H1 (cell line): Measurements from ENCODE around the gene RAB24. TPM values are rescaled to one million over a fixed set of nuclear protein-coding genes. Genes with fewer than 3 reads are reported as not detected.
A peak's percentile ranks its signal among the peaks of the same experiment; 100 is the strongest.

Experiments used
- CTCF ChIA-PET: fragments of 300-600 bp; sonication (Branson Sonifier 250); formaldehyde crosslinking; loops from one replicate; lab custom pipeline; 2021; ENCODE audit not compliant: partially characterized antibody; lab: Charles Lee
- POLR2A ChIA-PET: fragments of 300-600 bp; sonication (Branson Sonifier 250); formaldehyde crosslinking; loops from one replicate; lab custom pipeline; 2021; ENCODE audit warnings: inconsistent platforms; ENCODE audit not compliant: partially characterized antibody; lab: Charles Lee
- DNase-seq, 2 experiments: peaks; one replicate each; pipeline versions ENCODE4 v3.0.0 to v3.0.0-alpha.2; 2010 to 2022; ENCODE audit warnings: low spot score in 2 of 2, low read depth in 1 of 2, mixed read lengths in 1 of 2
- FAIRE-seq: peaks from 2 replicates; lab custom pipeline; 2011; peaks lifted over from hg19 to GRCh38; lab: Jason Lieb, UNC
- H2AFZ ChIP-seq: 2 replicates; pipeline ENCODE4 v1.8.1; 2012; ENCODE audit warnings: low read length, inconsistent platforms
- H2AK5ac ChIP-seq: 2 replicates; pipeline ENCODE4 v1.6.1; 2013; ENCODE audit warnings: low read depth, low read length
- H2BK120ac ChIP-seq: replicated peaks from 2 replicates; pipeline ENCODE3; 2013; ENCODE audit warnings: low read depth, low read length, inconsistent platforms
- H2BK12ac ChIP-seq: 2 replicates; pipeline ENCODE4 v1.6.1; 2013; ENCODE audit warnings: low read depth, low read length
- H2BK15ac ChIP-seq: 2 replicates; pipeline ENCODE4 v1.6.1; 2013; ENCODE audit warnings: low read length
- H2BK20ac ChIP-seq: 2 replicates; pipeline ENCODE4 v1.6.1; 2013; ENCODE audit warnings: low read length
- H2BK5ac ChIP-seq: 2 replicates; pipeline ENCODE4 v1.6.1; 2013; ENCODE audit warnings: low read depth, low read length
- H3K14ac ChIP-seq: 2 replicates; pipeline ENCODE4 v1.6.1; 2013; ENCODE audit warnings: inconsistent platforms; ENCODE audit not compliant: insufficient read length
- H3K18ac ChIP-seq: 2 replicates; pipeline ENCODE4 v1.6.1; 2013; ENCODE audit warnings: low read length; ENCODE audit errors: extremely low read depth
- H3K23ac ChIP-seq: 2 replicates; pipeline ENCODE4 v1.6.1; 2013; ENCODE audit warnings: inconsistent platforms; ENCODE audit not compliant: insufficient read length
- H3K23me2 ChIP-seq: 2 replicates; pipeline ENCODE4 v1.6.1; 2013; ENCODE audit warnings: low read depth, low read length
- H3K27ac ChIP-seq: 2 replicates; pipeline ENCODE4 v1.6.1; 2011; ENCODE audit warnings: low read depth, low read length, inconsistent platforms
- H3K27me3 ChIP-seq, 4 experiments: replicated peaks in 1 of 4; 1 replicate in 1 of 4; 2 replicates in 3 of 4; pipeline versions ENCODE4 v1.6.1 to v1.8.1; 2011 to 2013; ENCODE audit warnings: low read length in 3 of 4, mild to moderate bottlenecking in 3 of 4, inconsistent platforms in 2 of 4, mixed read lengths in 2 of 4, moderate library complexity in 1 of 4; ENCODE audit not compliant: control insufficient read depth in 3 of 4, insufficient read depth in 3 of 4; ENCODE audit errors: extremely low read depth in 1 of 4
- H3K36me3 ChIP-seq, 4 experiments: 2 replicates each; pipeline versions ENCODE4 v1.6.1 to v1.8.1; 2011 to 2013; ENCODE audit warnings: mild to moderate bottlenecking in 4 of 4, low read length in 3 of 4, moderate library complexity in 2 of 4, control low read depth in 1 of 4, inconsistent platforms in 1 of 4; ENCODE audit not compliant: insufficient read depth in 4 of 4, control insufficient read depth in 2 of 4
- H3K4ac ChIP-seq: replicated peaks from 2 replicates; pipeline ENCODE3; 2013; ENCODE audit warnings: low read length, low read depth, mixed read lengths, inconsistent platforms; ENCODE audit not compliant: insufficient read length
- H3K4me1 ChIP-seq, 4 experiments: replicated peaks in 1 of 4; 1 replicate in 1 of 4; 2 replicates in 3 of 4; pipeline versions ENCODE4 v1.6.1 to v1.8.1; 2011 to 2013; ENCODE audit warnings: low read length in 3 of 4, inconsistent platforms in 2 of 4, mixed read lengths in 1 of 4; ENCODE audit not compliant: insufficient read depth in 4 of 4, control insufficient read depth in 3 of 4
- H3K4me2 ChIP-seq, 2 experiments: 2 replicates each; pipeline versions ENCODE4 v1.6.1 to v1.8.1; 2011 to 2013; ENCODE audit warnings: low read depth in 2 of 2, low read length in 2 of 2, control low read depth in 1 of 2, inconsistent platforms in 1 of 2, mild to moderate bottlenecking in 1 of 2; ENCODE audit not compliant: insufficient read depth in 1 of 2
- H3K4me3 ChIP-seq, 4 experiments: fragments of 200-600, 300-600 bp in 1 of 4; sonication (generic), shearing (Covaris generic), sonication (Bioruptor Twin) in 1 of 4; 2 replicates each; pipeline versions ENCODE4 v1.5.1 to v1.8.1; 2011 to 2016; ENCODE audit warnings: low read length in 4 of 4, low read depth in 3 of 4, control low read depth in 2 of 4, inconsistent platforms in 2 of 4, mild to moderate bottlenecking in 2 of 4, mixed read lengths in 1 of 4, moderate library complexity in 1 of 4; ENCODE audit not compliant: insufficient read depth in 2 of 4; ENCODE audit errors: extremely low read depth in 1 of 4
- H3K56ac ChIP-seq: replicated peaks from 2 replicates; pipeline ENCODE3; 2013; ENCODE audit warnings: low read depth, mild to moderate bottlenecking, mixed read lengths, low read length, inconsistent platforms; ENCODE audit not compliant: insufficient read length
- H3K79me1 ChIP-seq: 2 replicates; pipeline ENCODE4 v1.6.1; 2013; ENCODE audit warnings: low read depth, low read length, control low read depth
- H3K79me2 ChIP-seq, 2 experiments: 2 replicates each; pipeline versions ENCODE4 v1.6.1 to v1.8.1; 2012 to 2013; ENCODE audit warnings: low read length in 2 of 2, mild to moderate bottlenecking in 2 of 2, inconsistent platforms in 1 of 2; ENCODE audit not compliant: insufficient read depth in 2 of 2, control insufficient read depth in 1 of 2
- H3K9ac ChIP-seq, 4 experiments: replicated peaks in 1 of 4; 1 replicate in 1 of 4; 2 replicates in 3 of 4; pipeline versions ENCODE4 v1.6.1 to v1.8.1; 2011 to 2013; ENCODE audit warnings: low read depth in 3 of 4, low read length in 3 of 4, control low read depth in 2 of 4, mild to moderate bottlenecking in 2 of 4, moderate library complexity in 2 of 4, inconsistent platforms in 1 of 4; ENCODE audit errors: extremely low read depth in 1 of 4
- H3K9me3 ChIP-seq, 2 experiments: 2 replicates each; pipeline versions ENCODE4 v1.6.1 to v1.8.1; 2012 to 2013; ENCODE audit warnings: mild to moderate bottlenecking in 2 of 2, moderate library complexity in 2 of 2, control low read depth in 1 of 2, inconsistent platforms in 1 of 2, low read depth in 1 of 2, low read length in 1 of 2, mixed read lengths in 1 of 2; ENCODE audit not compliant: insufficient read depth in 2 of 2
- H4K20me1 ChIP-seq, 2 experiments: replicated peaks in 1 of 2; 2 replicates each; pipeline versions ENCODE3 to v1.8.1; 2011 to 2013; ENCODE audit warnings: inconsistent platforms in 2 of 2, low read length in 2 of 2, mild to moderate bottlenecking in 1 of 2; ENCODE audit not compliant: insufficient read depth in 2 of 2, control insufficient read depth in 1 of 2
- H4K5ac ChIP-seq: 2 replicates; pipeline ENCODE4 v1.6.1; 2013; ENCODE audit warnings: low read length, low read depth, mixed read lengths, inconsistent platforms; ENCODE audit not compliant: insufficient read length
- H4K8ac ChIP-seq: 2 replicates; pipeline ENCODE4 v1.8.0; 2013; ENCODE audit warnings: mild to moderate bottlenecking, moderate library complexity, low read length, inconsistent platforms; ENCODE audit not compliant: insufficient read depth; ENCODE audit errors: extremely low read depth
- H4K91ac ChIP-seq: replicated peaks from 2 replicates; pipeline ENCODE3; 2013; ENCODE audit warnings: low read length, mixed read lengths, inconsistent platforms; ENCODE audit not compliant: insufficient read length
- CTCF ChIP-seq, 3 experiments: IDR thresholded peaks; 1 replicate in 2 of 3; 2 replicates in 1 of 3; pipeline versions ENCODE4 v1.5.1 to v1.6.1; 2011; ENCODE audit warnings: low read length in 3 of 3, mild to moderate bottlenecking in 3 of 3, inconsistent platforms in 2 of 3, low read depth in 1 of 3, moderate library complexity in 1 of 3; ENCODE audit not compliant: insufficient read depth in 1 of 3; ENCODE audit errors: control extremely low read depth in 1 of 3
- POLR2AphosphoS5 ChIP-seq: IDR thresholded peaks from 2 replicates; pipeline ENCODE4 v1.6.1; 2011; ENCODE audit warnings: low read depth, low read length
- RAD21 ChIP-seq, 2 experiments: IDR thresholded peaks in 1 of 2; conservative IDR thresholded peaks in 1 of 2; 2 replicates each; pipeline ENCODE4 v1.6.1; 2011; ENCODE audit warnings: low read depth in 2 of 2, low read length in 2 of 2, improper control_type of control experiment in 1 of 2, inconsistent platforms in 1 of 2, mild to moderate bottlenecking in 1 of 2, moderate library complexity in 1 of 2
- SIN3A ChIP-seq, 2 experiments: IDR thresholded peaks in 1 of 2; conservative IDR thresholded peaks in 1 of 2; 2 replicates each; pipeline ENCODE4 v1.6.1; 2011 to 2012; ENCODE audit warnings: low read length in 2 of 2, improper control_type of control experiment in 1 of 2, low read depth in 1 of 2, mild to moderate bottlenecking in 1 of 2
- SRF ChIP-seq: IDR thresholded peaks from 2 replicates; pipeline ENCODE4 v1.6.1; 2011; ENCODE audit warnings: mild to moderate bottlenecking, low read depth, low read length, moderate library complexity
- SUZ12 ChIP-seq: fragments of 200-600 bp; sonication (generic); IDR thresholded peaks from 2 replicates; pipeline ENCODE4 v1.6.1; 2012; ENCODE audit warnings: mild to moderate bottlenecking, inconsistent platforms, low read length, moderate library complexity, mixed read lengths
- WGBS, 2 experiments: shearing (Covaris generic) in 1 of 2; methylation state at CpG; one replicate each; pipeline versions ENCODE4 v1.1.6 to v1.1.7; 2013 to 2015; ENCODE audit warnings: low lambda C conversion rate in 2 of 2, mixed read lengths in 2 of 2, inconsistent platforms in 1 of 2, low coverage in 1 of 2, missing lambda C conversion rate in 1 of 2; ENCODE audit not compliant: insufficient replicate concordance in 2 of 2, insufficient coverage in 1 of 2, insufficient read length in 1 of 2; ENCODE audit errors: extremely low coverage in 1 of 2, missing lambda C conversion rate in 1 of 2; 5-methylcytosine and 5-hydroxymethylcytosine counted together
- polyA plus RNA-seq, 7 experiments: library from polyadenylated mRNA; depleted of rRNA in 3 of 7; stranded (reverse) in 5 of 7; unstranded in 2 of 7; fragments of >200 nt in 5 of 7; fragments of 200-250 nt in 2 of 7; gene quantifications; 1 replicate in 5 of 7; 2 replicates in 1 of 7; 4 replicates in 1 of 7; pipeline versions ENCODE4 v1.2.1 to v1.2.3, GENCODE V29; 2011 to 2013; ENCODE audit warnings: missing spikeins in 2 of 7, mixed read lengths in 2 of 7
- total RNA-seq: library from RNA; stranded (reverse); fragmentation: NEBNext Ultra II Directional; extraction: Animal tissue kit (Norgen Biotek cat#: 25700); gene quantifications from 2 replicates; pipeline ENCODE4 v1.2.1, GENCODE V29; 2021

Gene RAB24
- total and polyA plus RNA-seq, 2 of the 8 experiments (the other 6 are each of a cell fraction or from before 2014, with no cell fraction given), result 18.8 to 33.8 TPM

GRCh38 chr5:177306674-177307543 is 3.4 kb upstream of the RAB24 start:
- POLR2A ChIA-PET, result interaction anchor here (0.9 to 12.1 kb wide), 7 partner anchors 12 to 178 kb away, joined by 3 to 111 read pairs (median 4); partner anchors contain the start of gene NSD1
- H4K8ac ChIP-seq, result no peak overlapping the region
- H3K18ac ChIP-seq, result no peak overlapping the region
- H3K23ac ChIP-seq, result no peak overlapping the region
- DNase-seq (no peak), FAIRE-seq (no peak)
- H3K9ac ChIP-seq, result no peak overlapping the region
- no peak overlapping the region for H2AFZ ChIP-seq
- H3K9me3 ChIP-seq, result no peaks in the 10 kb centered on the region
- peaks cover 3 to 19% (median 13%) of the 10 kb centered on the region in 4 experiments; a peak in 6 of 8 replicates for H3K36me3 ChIP-seq
- no peak overlapping the region for H4K91ac ChIP-seq
- no peaks in the 10 kb centered on the region for H3K27me3 ChIP-seq
- CTCF ChIA-PET, result interaction anchor here (0.7 to 16.6 kb wide), 10 partner anchors 12 to 194 kb away, joined by 3 to 251 read pairs (median 17); partner anchors contain the start of gene PRR7
- no peak overlapping the region for H3K56ac ChIP-seq
- H2BK120ac ChIP-seq, result no peak overlapping the region
- 89% methylated on average over 15 of the region's 15 CpGs; no CpG with 5 or more reads in 1 of the 2 experiments for WGBS, 2 experiments
- H3K27ac ChIP-seq, result no peak overlapping the region
- TF ChIP-seq RAD21 (IDR thresholded peaks at IDR 0.05 in 1 of 2, conservative IDR thresholded peaks at IDR 0.05 in 1 of 2; ENCODE audit: low read depth in 2 of 2, low read length in 2 of 2), result peak; percentile 31 to 55
- TF ChIP-seq CTCF (IDR thresholded peaks at IDR 0.05; ENCODE audit: control extremely low read depth in 1 of 3, insufficient read depth in 1 of 3, low read depth in 1 of 3, low read length in 3 of 3), result peak in 2 of 3 experiments; percentile 30 to 40; a peak in 3 of 4 replicates
- no peak for TF ChIP-seq SIN3A (conservative IDR thresholded peaks at IDR 0.05 in 1 of 2, IDR thresholded peaks at IDR 0.05 in 1 of 2; ENCODE audit: low read depth in 1 of 2, low read length in 2 of 2)
- no peak for TF ChIP-seq SRF
- TF ChIP-seq POLR2AphosphoS5, result no peak; the same call in 1 of the 2 replicates
- TF ChIP-seq SUZ12, result no peak
- peaks cover 9% of the 10 kb centered on the region for H3K79me1 ChIP-seq
- H2BK12ac ChIP-seq, result no peak overlapping the region
- peaks cover 10 to 19% of the 10 kb centered on the region in 2 experiments for H3K79me2 ChIP-seq
- H3K4ac ChIP-seq, result no peak overlapping the region
- H2BK20ac ChIP-seq, result no peak overlapping the region
- no peak overlapping the region for H4K5ac ChIP-seq
- H2BK15ac ChIP-seq, result no peak overlapping the region
- H3K23me2 ChIP-seq, result peaks cover 18% of the 10 kb centered on the region; the same call in 1 of the 2 replicates
- H4K20me1 ChIP-seq, result peaks cover 7 to 19% of the 10 kb centered on the region in 2 experiments
- H3K4me3 ChIP-seq, result no peak overlapping the region
- H3K4me1 ChIP-seq, result peaks cover 0 to 22% (median 12%) of the 10 kb centered on the region in 4 experiments; a peak in 6 of 7 replicates
- H2BK5ac ChIP-seq, result no peak overlapping the region
- no peak overlapping the region for H3K4me2 ChIP-seq
- H3K14ac ChIP-seq, result no peak overlapping the region
- no peak overlapping the region for H2AK5ac ChIP-seq
